Adrenal gland (tissue), 5 donors: Measurements from ENCODE around the gene RAB27A.

Experiments
- POLR2A ChIP-seq, 2 donors: fragments of 450-650 bp; IDR thresholded peaks; one replicate each; pipeline ENCODE4 v1.6.1; 2017; ENCODE audit warnings: antibody characterized with exemption in 2 of 2, mild to moderate bottlenecking in 2 of 2, moderate library complexity in 1 of 2
- TF ChIP-seq, protein P1 (sequence below), 6 experiments: fragments of 450-650 bp in 4 of 6; fragments of 200-600 bp in 2 of 6; sonication (generic) in 1 of 6; IDR thresholded peaks; 1 replicate in 5 of 6; 2 replicates in 1 of 6; pipeline versions ENCODE4 v1.5.1 to v1.8.0; 2016 to 2021; ENCODE audit warnings: antibody characterized with exemption in 6 of 6, mild to moderate bottlenecking in 2 of 6, moderate library complexity in 1 of 6
- donor health status: DM: no; HTN: no; CAD: no.

DNA sequence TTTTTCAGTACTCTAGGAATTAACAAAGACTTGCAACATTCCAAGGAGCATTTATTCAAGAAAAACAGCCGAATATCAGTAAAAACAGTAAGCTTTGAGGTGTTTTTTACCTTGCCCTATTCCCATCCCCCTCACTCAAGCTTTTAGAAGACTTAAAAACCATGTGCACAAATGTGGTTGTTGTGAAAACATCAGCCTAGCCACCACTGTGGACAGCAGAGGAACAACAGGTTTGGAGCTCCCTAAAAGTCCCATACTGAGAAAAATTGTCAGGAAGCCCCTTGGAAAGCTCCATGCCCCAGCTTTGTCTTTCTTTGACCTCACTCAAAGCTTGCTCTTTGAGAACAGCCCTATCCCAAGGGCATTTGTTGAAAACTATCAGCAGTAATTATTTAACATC lies 58.2 kb downstream of the RAB27A start:
- TF ChIP-seq, protein P1, sequence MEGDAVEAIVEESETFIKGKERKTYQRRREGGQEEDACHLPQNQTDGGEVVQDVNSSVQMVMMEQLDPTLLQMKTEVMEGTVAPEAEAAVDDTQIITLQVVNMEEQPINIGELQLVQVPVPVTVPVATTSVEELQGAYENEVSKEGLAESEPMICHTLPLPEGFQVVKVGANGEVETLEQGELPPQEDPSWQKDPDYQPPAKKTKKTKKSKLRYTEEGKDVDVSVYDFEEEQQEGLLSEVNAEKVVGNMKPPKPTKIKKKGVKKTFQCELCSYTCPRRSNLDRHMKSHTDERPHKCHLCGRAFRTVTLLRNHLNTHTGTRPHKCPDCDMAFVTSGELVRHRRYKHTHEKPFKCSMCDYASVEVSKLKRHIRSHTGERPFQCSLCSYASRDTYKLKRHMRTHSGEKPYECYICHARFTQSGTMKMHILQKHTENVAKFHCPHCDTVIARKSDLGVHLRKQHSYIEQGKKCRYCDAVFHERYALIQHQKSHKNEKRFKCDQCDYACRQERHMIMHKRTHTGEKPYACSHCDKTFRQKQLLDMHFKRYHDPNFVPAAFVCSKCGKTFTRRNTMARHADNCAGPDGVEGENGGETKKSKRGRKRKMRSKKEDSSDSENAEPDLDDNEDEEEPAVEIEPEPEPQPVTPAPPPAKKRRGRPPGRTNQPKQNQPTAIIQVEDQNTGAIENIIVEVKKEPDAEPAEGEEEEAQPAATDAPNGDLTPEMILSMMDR (IDR thresholded peaks at IDR 0.05): no peak
- TF ChIP-seq POLR2A (IDR thresholded peaks at IDR 0.05): no peak
